Activated CD4-positive, alpha-beta T cell treated with anti-CD3 and anti-CD28 coated beads, Interleukin-2, Interleukin-4, amounts not matched to agents 100 ng/mL and 50 ng/mL, durations not matched to agents 16 hours and 8 hours (primary cell): Measurements from ENCODE around the gene MAMLD1.

Experiments
- DNase-seq: peaks from one replicate; pipeline ENCODE4 v3.0.0-alpha.2; 2020; ENCODE audit warnings: low spot score

Gene MAMLD1

DNA sequence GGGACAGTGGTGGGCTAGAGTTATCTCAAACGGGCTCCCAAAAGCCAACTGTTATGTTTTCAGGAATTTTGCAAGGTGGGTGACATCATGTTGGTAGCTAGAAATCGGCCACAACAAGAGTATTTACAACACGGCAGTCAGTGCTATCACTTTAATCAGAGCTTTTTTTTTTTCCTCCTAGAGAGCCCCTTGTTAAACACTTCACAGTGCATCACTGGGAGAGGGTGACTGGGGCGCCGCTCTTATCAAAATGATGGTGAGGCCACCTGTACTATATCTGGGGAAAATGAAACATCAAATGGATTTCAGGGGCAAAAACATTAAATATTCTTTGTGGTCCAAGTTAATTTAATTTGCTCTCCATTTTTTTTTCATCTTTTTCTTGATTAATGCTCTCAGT is 44.9 kb downstream of the MAMLD1 start:
- DNase-seq: no peak

DNA sequence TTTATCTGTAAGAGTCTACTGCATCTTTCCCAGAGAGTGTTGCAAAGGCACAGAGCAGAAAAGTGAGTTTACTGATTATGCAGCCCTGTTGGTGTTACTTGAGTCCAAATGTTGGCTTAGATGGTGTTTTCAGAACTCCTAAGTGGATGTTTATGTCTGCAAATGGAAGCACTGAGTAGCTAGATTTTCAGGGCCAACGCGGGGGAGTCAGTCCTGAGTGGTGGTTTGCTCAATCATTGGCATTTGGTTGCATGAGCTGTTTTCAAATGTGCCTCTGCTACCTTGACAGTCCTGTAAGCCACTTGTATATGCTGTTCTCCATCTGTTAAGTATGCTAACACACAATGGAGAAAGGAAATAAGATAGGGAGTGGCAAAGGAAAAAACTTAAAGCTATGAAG is 45.4 kb downstream of the MAMLD1 start:
- no peak for DNase-seq

DNA sequence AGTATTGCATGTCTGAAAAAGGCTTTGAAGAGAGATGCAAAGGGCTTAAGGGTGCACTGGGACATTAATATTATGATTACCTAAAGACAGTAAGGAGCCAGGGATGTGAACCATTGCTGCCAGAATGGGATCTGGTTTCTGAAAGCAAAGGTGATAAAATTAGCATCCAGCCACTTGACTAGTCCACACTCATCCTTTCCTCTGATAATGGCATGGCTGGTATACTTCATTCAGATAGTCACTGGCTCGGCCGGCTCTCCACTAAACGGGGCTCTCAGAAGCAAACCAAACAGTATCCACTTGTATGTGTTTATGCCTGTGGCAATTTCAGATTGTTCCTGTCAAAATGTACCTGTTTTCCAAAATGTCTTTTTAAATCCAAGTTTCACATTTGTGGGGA is 46.4 kb downstream of the MAMLD1 start:
- DNase-seq: no peak

DNA sequence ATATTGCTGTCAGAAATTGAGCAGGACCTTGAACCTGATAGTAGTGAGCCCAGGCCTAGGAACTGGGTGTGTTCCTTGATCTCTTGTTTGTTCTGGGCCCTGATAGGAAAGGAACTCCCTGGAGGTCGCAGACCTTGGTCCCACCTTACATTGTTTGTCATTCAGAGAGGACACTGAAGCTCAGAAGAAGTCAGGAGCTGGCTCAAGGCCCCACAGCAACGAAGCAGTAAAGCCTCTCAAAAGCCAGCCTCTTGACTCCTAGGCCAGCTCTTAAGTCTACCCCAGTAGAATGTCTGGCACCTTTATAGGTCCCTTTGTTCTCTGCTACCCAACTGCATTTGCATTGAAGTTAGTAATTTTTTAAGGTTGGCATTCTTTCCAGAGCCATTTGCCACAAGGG is 46.8 kb downstream of the MAMLD1 start:
- DNase-seq: no peak

DNA sequence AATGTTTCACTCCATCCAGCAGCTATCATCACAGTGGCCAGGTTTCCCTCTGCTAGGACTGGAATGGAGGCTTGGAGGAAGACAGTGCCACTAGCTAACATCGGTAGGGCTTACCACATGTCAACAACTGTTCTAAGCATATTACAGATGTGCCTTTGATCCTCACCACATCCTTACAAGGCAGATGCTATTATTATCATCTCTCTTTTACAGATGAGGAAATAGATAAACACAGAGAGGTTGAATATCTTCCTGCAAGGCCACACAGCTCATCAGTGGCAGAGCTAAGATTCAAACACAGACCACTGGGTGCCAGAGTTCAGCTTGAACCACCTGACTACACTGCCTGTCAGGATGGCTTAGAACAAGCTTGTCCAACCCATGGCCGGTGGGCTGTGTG is 47.4 kb downstream of the MAMLD1 start:
- DNase-seq: peak; percentile 15

DNA sequence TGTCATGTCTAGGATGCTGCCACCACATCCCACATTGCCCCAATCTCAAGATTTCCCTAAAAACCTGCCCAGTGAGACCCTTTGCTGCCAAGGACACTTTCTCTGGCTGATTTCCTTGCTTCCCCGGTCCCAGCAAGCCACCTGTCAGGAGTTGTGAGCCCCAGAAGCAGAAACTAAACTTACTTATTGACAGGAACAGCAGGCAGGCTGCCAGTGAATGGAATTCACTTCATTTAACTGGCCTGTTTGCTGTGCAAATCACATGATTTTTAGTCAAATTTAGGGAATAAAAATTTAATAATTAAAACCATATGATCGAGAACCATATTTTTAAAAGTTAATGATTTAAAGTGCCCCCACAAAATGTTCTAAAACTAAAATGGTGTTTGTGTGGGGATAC is 48.5 kb downstream of the MAMLD1 start:
- DNase-seq: no peak

GRCh38 chrX:150414228-150414627 is 51.1 kb downstream of the MAMLD1 start:
- DNase-seq: no peak

DNA sequence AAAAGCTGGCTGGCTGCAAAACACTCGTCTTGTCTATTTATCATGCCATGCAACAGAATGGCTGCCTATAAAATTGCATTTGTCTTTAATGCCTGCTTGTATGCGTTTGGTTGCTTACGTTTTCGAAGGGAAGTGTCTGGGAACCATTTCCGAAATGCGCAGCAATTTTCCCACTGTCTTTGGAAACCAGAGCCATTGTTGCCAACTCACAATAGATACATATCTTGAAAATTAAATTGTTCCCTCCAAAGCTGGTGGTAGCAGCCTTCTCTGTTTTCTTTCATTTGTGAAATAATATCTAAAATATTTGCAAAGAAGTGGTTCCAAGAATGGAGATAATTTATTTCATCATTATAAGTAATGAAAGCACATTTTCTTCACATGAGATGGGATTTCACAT is 53.4 kb downstream of the MAMLD1 start:
- no peak for DNase-seq

DNA sequence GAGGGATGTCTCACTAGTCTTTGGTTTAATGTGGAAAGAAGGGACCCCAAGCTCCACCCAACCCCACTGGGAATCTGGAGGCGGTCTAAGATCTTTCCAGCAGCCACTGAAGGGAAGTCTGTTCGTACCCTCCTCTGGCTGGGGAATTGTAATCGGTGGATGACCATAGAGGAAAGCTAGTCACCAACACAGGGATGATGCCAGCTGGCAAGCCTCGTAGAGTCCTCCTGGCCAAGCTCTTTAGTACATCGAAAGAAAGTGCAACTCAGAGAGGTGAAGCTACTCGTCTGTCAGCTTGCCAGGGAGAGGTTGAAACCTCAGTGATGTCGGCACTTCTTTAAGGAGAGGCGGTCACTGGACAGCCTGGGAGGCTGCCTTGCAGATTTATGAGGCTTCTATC is 58.7 kb downstream of the MAMLD1 start:
- no peak for DNase-seq

DNA sequence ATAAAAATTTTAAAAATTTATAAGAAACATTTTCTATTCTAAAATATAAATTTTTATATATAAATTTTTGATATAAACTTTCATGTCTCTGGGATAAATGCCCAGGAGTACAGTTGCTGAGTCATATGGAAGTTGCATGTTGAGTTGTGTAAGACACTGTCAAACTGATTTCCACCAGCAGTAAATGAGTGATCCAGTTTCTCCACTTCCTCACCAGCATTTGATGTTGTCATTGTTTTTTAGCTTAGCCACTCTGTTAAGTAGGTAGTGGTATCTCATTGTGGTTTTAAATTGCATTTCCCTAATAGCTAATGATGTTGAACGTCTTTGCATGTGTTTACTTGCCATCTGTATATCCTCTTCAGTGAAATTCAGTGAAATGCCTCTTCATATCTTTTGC is 66.5 kb downstream of the MAMLD1 start:
- peak; percentile 48 for DNase-seq

DNA sequence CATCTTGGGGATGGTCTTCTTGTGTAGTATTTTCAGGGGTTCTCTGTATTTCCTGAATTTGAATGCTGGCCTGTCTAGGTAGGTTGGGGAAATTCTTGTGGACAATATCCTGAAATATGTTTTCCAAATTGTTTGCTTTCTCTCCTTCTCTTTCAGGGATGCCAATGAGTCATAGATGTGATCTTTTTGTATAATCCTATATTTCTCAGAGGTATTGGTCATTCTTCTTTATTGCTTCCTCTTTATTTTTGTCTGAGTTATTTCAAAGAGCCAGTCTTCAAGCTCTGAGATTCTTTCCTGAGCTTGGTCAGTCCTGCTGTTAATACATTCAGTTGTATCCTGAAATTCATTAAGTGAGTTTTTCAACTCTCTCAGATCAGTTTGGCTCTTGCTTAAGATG is 73.1 kb downstream of the MAMLD1 start:
- DNase-seq: no peak

DNA sequence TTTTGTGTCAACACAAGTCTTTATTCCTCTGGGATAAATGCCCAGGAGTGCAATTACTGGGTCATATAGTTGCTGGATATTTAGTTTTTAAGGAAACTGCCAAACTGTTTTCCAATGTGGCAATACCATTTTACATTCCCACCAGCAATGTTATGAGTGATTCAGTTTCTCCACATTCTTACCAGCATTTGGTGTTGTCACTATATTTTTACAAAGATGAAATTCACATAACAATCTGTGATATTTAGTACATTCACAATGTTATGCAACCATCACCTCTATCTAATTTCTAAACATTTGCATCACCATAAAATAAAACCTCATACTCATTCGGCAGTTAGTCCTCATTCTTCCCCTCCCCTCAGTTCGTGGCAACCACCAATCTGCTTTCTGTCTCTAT is 75.0 kb downstream of the MAMLD1 start:
- no peak for DNase-seq

DNA sequence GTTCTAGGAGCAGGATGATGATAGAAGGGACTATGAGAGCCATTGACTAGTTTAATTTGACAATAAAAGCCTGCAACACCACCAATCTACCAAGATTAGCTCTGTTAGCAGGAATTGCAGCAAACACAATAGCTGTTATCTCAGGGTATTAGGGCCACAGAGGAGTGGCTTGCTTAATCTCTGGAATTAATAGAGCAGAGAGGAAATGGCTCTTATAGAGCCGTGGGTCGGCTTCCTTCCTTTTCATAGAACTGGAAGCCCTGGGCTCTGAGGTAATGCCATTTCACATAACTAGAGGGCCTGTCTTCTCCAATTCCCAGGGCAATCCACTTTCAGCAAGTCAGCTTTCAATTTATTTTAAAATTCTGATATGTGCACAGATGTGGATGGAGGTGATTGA is 83.0 kb downstream of the MAMLD1 start:
- DNase-seq: no peak

- DNase-seq: no peak
These were observed 83.9 kb downstream of the MAMLD1 start for GRCh38 chrX:150446995-150447394.

- peak; percentile 19 for DNase-seq
These were observed 86.2 kb downstream of the MAMLD1 start for GRCh38 chrX:150449313-150449712.

- DNase-seq: no peak
These were observed 87.5 kb downstream of the MAMLD1 start for GRCh38 chrX:150450519-150451177.

DNA sequence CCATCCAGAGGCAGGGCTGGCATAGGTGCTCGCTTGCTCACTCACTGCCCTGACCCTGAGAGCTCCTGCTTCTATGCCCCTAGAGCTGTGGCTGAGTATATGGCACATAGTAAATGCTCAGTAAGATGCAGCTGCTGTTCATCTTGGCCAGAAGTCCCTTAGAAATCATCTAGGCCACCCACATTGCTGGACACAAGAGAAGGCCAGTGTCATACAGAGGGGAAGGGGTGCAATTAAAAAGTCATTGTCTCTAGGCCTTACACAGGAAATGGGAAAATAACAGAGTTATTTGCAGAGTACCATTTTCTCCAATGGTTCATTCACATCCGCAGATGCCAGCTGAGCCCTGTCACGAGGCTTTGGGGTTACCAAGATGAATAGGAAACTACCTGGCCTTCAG is 88.8 kb downstream of the MAMLD1 start:
- no peak for DNase-seq

- no peak for DNase-seq
These were observed 91.0 kb downstream of the MAMLD1 start for GRCh38 chrX:150454083-150454482.

DNA sequence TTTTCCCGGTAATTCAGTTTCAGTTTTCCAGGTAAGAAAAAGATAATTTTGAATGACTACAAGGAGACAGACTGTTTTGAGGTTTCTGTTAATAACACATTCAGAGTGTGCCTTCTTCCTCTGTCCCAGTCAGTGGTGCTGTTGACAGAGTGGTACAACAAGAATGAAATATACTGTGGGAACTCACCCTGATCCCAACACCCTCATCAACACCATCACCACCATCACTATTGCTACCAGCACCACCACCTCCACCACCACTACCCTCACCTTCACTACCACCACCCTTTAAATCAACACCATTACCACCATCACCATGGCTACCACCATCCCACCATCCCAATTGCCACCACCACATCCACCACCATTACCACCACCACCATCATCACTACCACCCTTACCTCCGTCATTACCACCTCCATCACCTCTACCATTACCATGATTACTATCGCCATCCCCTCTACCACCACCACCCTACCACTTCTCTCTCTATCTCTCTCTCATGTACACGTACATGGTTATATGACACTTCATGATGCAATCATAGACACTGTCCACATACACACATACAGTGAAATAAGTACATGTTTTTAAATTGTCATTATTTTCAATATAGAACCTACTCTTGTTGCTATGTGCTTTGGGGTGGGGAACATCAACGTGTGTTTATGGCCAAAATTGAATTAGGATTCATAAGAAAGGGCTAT is 91.5 kb downstream of the MAMLD1 start:
- DNase-seq: no peak

GRCh38 chrX:150455215-150455608 is 92.1 kb downstream of the MAMLD1 start:
- no peak for DNase-seq

DNA sequence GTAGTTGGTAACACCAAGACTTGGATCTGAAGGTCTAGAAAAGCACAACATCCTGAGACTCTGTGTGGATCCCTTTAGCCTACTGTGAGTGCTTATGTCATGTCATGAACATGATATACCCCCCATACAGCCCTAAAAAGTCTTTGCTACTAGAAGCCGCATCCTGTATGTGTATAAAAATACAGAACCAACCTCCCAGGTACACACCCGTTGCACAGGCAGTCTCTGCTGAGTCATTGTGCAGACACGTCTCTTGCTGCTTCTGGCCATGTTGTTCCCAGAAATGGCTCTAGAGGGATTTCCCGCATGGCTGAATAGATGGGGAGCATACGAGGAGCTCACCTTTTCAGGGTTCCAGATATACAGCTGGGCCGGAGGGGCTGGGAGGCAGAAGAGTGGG is 93.3 kb downstream of the MAMLD1 start:
- DNase-seq: peak; percentile 7

DNA sequence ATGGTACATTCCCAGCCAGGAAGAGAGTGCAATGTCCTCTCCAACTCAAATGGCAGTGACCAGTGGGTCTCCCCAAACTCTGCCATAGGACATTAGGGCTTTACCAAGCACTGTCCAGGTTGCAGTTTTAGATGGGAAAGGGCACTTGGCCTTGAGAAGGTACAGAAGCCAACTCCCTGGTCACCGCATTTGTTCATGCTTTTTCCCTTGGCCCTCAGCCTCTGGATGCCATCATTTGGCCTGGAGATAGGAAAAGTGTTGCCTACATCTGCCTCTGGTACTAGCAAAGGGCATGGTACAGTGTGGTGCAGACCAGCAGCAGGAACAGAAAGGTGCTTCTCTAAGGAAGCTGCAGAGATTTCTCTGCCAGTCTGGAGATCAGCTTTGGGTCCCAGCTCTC is 93.8 kb downstream of the MAMLD1 start:
- no peak for DNase-seq

DNA sequence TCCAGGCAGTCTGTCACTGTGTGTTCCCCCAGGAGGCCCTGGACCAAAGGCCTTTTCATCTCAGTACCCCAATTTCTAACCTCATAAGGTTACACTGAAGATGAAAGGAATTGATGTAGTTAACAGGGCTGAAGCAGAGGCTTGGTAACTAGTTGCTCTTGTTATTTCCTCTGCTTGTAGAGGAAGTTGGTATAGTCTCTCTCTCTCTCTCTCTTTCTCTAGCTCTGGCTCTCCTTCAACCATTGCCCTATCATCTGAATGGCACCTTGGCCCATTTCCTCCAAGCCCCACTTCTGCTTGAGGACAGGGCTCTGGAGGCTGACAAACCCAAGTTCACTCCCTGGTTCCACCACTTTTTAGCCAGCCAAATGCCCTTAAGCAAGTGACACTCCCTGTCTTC is 96.1 kb downstream of the MAMLD1 start:
- DNase-seq: no peak

DNA sequence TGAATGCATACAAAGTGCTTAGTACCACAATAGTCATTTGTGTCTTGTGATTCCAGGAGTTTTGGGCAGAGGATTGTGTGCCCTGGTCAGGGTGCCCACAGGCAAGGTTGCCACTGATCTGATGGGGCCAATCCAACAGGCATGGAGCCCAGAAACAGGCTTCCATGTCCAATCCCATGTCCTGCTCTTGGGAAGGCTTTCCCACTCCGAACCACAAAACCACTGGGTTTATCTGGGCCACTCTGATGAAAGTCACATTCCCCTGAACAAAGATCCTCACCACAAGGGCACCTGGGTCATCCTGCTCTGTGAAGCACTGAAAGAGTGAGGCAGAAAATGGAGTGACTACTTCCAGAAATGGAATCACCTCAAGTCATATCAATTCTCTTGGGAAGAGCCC is 96.9 kb downstream of the MAMLD1 start:
- DNase-seq: no peak
